NB4 (cell line): ENCODE results near the gene CTIF.

ENCODE experiments used
- POLR2A ChIP-seq: IDR thresholded peaks from 2 replicates; pipeline ENCODE4 v1.6.1; 2011; ENCODE audit warnings: mild to moderate bottlenecking; ENCODE audit not compliant: insufficient read length; ENCODE audit errors: extremely low read depth
- TF ChIP-seq, protein P1 (sequence below): IDR thresholded peaks from one replicate; pipeline ENCODE4 v1.5.1; 2012; ENCODE audit warnings: low read depth, low read length

DNA sequence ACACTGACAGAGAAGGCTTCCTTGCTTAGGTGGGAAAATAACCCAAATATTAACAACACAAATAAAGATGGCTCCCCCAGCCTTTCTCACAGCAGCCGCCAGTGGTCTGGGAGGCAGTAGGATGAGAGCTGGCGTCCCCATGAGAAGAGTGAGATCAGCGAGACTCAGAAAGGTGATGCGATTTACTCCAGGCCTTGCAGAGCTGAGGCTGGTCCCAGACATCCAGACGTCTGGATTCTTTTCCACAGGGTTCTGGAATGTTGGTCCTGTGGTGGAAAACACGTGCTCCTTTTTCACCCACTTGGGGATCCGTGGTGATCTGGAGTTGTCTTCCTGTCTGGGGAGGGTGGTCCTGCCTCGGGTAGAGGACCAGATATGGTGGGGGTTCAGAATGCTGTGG, 190.6 kb downstream of the CTIF start:
- no peak for TF ChIP-seq POLR2A
- TF ChIP-seq, protein P1, sequence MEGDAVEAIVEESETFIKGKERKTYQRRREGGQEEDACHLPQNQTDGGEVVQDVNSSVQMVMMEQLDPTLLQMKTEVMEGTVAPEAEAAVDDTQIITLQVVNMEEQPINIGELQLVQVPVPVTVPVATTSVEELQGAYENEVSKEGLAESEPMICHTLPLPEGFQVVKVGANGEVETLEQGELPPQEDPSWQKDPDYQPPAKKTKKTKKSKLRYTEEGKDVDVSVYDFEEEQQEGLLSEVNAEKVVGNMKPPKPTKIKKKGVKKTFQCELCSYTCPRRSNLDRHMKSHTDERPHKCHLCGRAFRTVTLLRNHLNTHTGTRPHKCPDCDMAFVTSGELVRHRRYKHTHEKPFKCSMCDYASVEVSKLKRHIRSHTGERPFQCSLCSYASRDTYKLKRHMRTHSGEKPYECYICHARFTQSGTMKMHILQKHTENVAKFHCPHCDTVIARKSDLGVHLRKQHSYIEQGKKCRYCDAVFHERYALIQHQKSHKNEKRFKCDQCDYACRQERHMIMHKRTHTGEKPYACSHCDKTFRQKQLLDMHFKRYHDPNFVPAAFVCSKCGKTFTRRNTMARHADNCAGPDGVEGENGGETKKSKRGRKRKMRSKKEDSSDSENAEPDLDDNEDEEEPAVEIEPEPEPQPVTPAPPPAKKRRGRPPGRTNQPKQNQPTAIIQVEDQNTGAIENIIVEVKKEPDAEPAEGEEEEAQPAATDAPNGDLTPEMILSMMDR = no peak
